ENCODE data around the gene TRA2B. TPM values are rescaled to one million over a fixed set of nuclear protein-coding genes. Genes with fewer than 3 reads are reported as not detected.
A peak's percentile ranks its signal among the peaks of the same experiment; 100 is the strongest.

The TRA2B gene
- total and polyA plus RNA-seq, 2 of the 8 experiments (the other 6 are each of a cell fraction or from before 2014, with no cell fraction given), result 206 to 274 TPM

GRCh38 chr3:185983495-185984141 is 45.8 kb upstream of the TRA2B start (continued):
- TF ChIP-seq E2F6 (IDR thresholded peaks at IDR 0.05), result no peak
- TF ChIP-seq MAFK (IDR thresholded peaks at IDR 0.05; ENCODE audit: low read depth, low read length), result no peak
- no peak for TF ChIP-seq SIRT6 (IDR thresholded peaks at IDR 0.05; ENCODE audit: low read length)
- peak; percentile 85 to 93 (median 88) for TF ChIP-seq CTCF (IDR thresholded peaks at IDR 0.05; ENCODE audit: control extremely low read depth in 1 of 3, insufficient read depth in 1 of 3, low read depth in 1 of 3, low read length in 3 of 3)
- no peak for TF ChIP-seq EGR1 (IDR thresholded peaks at IDR 0.05; ENCODE audit: borderline replicate concordance, low read depth, low read length)
- no peak for TF ChIP-seq RFX5 (IDR thresholded peaks at IDR 0.05; ENCODE audit: borderline replicate concordance, low read depth, low read length)
- no peak for TF ChIP-seq TAF1 (IDR thresholded peaks at IDR 0.05; ENCODE audit: low read depth, low read length)
- no peak for TF ChIP-seq RNF2 (IDR thresholded peaks at IDR 0.05; ENCODE audit: borderline replicate concordance, low read depth, low read length, missing control alignments, poor library complexity, severe bottlenecking)
- no peak for TF ChIP-seq CBX5 (IDR thresholded peaks at IDR 0.05; ENCODE audit: low read depth, low read length)
- TF ChIP-seq KDM1A (IDR thresholded peaks at IDR 0.05; ENCODE audit: borderline replicate concordance, low read length), result no peak
- no peak for TF ChIP-seq TEAD4 (IDR thresholded peaks at IDR 0.05; ENCODE audit: low read depth, low read length)
- no peak for TF ChIP-seq GTF2F1 (IDR thresholded peaks at IDR 0.05; ENCODE audit: borderline replicate concordance, low read depth, low read length)
- no peak for TF ChIP-seq YY1 (IDR thresholded peaks at IDR 0.05; ENCODE audit: low read depth, low read length)
- no peak for TF ChIP-seq JUND (IDR thresholded peaks at IDR 0.05; ENCODE audit: low read length)

Measured in H1 (cell line).